GM21717 (cell line): ENCODE results near the gene PHKA2.
A peak's percentile ranks its signal among the peaks of the same experiment; 100 is the strongest.
"Not testable (repeated sequence)": the region's sequence is repeated elsewhere in the genome, so short reads cannot be mapped to it uniquely, and the experiment has no call there.

Source experiments
- ATAC-seq: cut with Tn5 transposase; IDR thresholded peaks from one replicate; pipeline ENCODE4 v1.9.1; 2021; ENCODE audit warnings: mild to moderate bottlenecking, moderate library complexity; ENCODE audit not compliant: unreplicated experiment

The PHKA2 gene

GRCh38 chrX:18872621-18873020 lies 111.3 kb downstream of the PHKA2 start:
- ATAC-seq, result no peak

GRCh38 chrX:18871970-18872369 lies 111.9 kb downstream of the PHKA2 start:
- ATAC-seq, result no peak

- no peak for ATAC-seq
Measured at GRCh38 chrX:18871161-18871890, 112.6 kb downstream of the PHKA2 start.

- no peak for ATAC-seq
Measured at GRCh38 chrX:18864390-18864920, 119.5 kb downstream of the PHKA2 start.

- no peak for ATAC-seq
Measured at GRCh38 chrX:18861511-18861910, 122.4 kb downstream of the PHKA2 start.

GRCh38 chrX:18856645-18856997 lies 127.3 kb downstream of the PHKA2 start:
- ATAC-seq, result no peak

GRCh38 chrX:18855919-18856644 lies 127.8 kb downstream of the PHKA2 start:
- peak; percentile 93 for ATAC-seq

- not testable (repeated sequence) for ATAC-seq
Measured at GRCh38 chrX:18847901-18848300, 136.0 kb downstream of the PHKA2 start.
